ENCODE measurements around the gene FGF7.

The FGF7 gene

DNA sequence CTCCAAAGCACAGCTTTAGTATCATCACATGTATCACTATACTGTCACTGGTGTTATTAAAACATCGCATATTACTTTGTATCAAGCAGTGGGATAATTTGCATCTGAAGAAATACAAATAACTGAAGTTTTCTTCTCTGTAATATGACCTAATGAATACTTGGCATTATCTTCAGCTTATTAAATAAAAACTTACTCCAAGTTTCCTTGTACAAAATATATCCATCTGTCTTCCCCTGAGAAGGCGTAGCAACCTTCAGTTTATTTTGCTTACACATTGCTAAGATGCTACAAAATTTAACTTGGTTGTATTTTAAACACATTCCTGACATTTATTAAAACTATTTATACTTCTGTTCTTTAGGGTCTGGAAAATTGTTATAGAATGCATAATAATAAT, 13.7 kb downstream of the FGF7 start:
- no peak overlapping the region for H3K27ac ChIP-seq (ENCODE audit: insufficient read depth, low read depth, low read length, poor library complexity, severe bottlenecking)
- no peak overlapping the region for H3K4me3 ChIP-seq (ENCODE audit: insufficient read depth, low read depth, low read length)
- no peaks in the 10 kb centered on the region for H3K9me3 ChIP-seq (ENCODE audit: control insufficient read depth, low read length)
- peaks cover 8% of the 10 kb centered on the region for H3K4me1 ChIP-seq (ENCODE audit: control insufficient read depth, insufficient read depth, low read length)
- H3K36me3 ChIP-seq (ENCODE audit: control insufficient read depth, insufficient read depth, low read length), result no peaks in the 10 kb centered on the region
- no peaks in the 10 kb centered on the region for H3K27me3 ChIP-seq (ENCODE audit: control insufficient read depth, insufficient read depth, low read length, poor library complexity, severe bottlenecking)
- WGBS, 2 experiments, result 93 to 100% methylated on average over 1 to 2 of the region's 2 CpGs

DNA sequence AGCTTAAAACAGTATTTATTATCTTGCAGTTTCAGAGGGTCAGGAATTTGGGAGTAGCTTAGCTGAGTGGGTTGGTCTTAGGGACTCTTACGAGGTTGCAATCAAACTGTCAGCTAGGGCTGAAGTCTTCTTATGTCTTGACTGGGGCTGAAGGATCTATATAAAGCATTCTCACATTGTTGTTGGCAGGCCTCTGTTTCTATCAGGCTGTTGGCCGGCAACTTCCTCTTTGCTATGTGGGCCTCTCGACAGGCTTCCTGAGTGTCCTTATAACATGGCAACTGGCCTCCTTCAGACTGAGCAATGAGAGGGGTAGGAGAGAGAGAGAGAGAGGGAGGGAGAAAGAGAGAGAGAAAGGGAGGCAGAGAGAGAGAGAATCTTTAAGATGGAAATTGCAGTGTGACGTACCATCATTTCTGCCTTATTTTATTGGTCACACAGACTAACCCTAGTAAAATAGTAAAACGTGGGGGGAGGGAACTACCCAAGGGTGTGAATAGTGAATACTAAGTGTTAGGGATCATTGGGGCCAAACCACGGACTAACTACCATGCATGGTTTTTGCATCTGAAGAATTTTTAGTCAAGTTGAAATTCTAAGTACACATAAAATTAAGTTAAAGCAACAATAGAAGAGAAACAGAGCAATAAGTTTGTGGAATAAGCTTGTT, 16.1 kb downstream of the FGF7 start:
- Histone ChIP-seq H3K36me3 (ENCODE audit: control insufficient read depth, insufficient read depth, low read length) (no peaks in the 10 kb centered on the region), H3K4me1 (ENCODE audit: control insufficient read depth, insufficient read depth, low read length) (peaks cover 8% of the 10 kb centered on the region), H3K4me3 (ENCODE audit: insufficient read depth, low read depth, low read length) (no peak overlapping the region), H3K27me3 (ENCODE audit: control insufficient read depth, insufficient read depth, low read length, poor library complexity, severe bottlenecking) (no peaks in the 10 kb centered on the region), H3K27ac (ENCODE audit: insufficient read depth, low read depth, low read length, poor library complexity, severe bottlenecking) (no peak overlapping the region), H3K9me3 (ENCODE audit: control insufficient read depth, low read length) (no peaks in the 10 kb centered on the region)
- WGBS, 2 experiments, result 90 to 92% methylated on average over 6 of the region's 6 CpGs

DNA sequence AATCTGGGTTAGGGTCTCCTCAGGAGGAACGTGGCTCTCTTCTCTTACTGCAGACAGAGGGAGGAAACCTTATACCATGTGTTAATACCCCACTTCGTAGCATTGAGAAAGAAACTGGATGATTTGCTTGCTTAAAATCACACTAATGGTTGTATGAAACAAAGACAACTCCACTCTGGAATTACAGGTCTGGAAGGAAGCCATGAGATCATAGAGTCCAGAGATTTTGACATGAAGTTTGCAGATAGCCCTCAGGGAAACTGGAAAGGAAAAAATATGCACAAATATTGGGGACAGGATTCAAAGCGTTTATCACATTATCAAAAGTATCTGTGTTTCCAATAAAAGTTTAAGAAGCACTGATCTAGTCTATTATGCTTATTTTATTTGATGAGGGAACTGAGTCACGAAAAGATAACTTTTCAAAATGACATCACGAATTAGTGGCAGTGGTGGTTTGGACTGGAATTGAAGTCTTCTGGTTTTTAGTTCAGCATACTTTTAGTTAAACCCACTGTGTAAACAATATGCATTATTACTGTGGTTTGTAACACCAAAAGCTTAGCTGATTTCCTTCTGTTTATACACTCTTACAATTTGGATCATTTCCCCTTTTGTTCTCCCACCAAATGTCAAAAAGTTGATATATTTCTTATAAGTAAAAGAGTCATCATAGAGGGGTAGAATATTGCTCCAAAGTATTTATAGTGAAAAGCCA, 16.8 kb downstream of the FGF7 start:
- Histone ChIP-seq H3K27me3 (ENCODE audit: control insufficient read depth, insufficient read depth, low read length, poor library complexity, severe bottlenecking) (no peaks in the 10 kb centered on the region), H3K27ac (ENCODE audit: insufficient read depth, low read depth, low read length, poor library complexity, severe bottlenecking) (no peak overlapping the region), H3K4me3 (ENCODE audit: insufficient read depth, low read depth, low read length) (no peak overlapping the region), H3K4me1 (ENCODE audit: control insufficient read depth, insufficient read depth, low read length) (peaks cover 8% of the 10 kb centered on the region), H3K9me3 (ENCODE audit: control insufficient read depth, low read length) (no peaks in the 10 kb centered on the region), H3K36me3 (ENCODE audit: control insufficient read depth, insufficient read depth, low read length) (no peaks in the 10 kb centered on the region)
- WGBS, 2 experiments, result 93 to 97% methylated on average over 3 to 5 of the region's 5 CpGs

DNA sequence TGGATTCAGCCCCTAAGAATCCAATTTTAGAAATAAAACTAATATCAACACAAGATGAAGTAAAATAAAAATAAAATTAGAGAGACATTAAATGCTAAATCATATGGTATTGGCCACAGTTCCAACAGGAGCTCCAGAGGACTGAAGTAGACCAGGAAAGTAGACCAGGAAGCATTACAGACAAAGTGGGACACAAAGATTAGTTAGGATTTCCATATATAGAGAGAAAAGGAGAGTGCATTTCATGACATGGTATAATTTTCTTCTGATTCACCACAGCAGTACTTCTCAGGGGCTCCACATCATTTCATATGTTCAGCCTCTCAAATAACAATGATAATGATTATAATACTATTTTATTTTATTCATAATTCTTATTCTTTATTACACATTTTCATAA, 18.3 kb downstream of the FGF7 start:
- Histone ChIP-seq H3K4me1 (ENCODE audit: control insufficient read depth, insufficient read depth, low read length) (peaks cover 8% of the 10 kb centered on the region), H3K27ac (ENCODE audit: insufficient read depth, low read depth, low read length, poor library complexity, severe bottlenecking) (no peak overlapping the region), H3K27me3 (ENCODE audit: control insufficient read depth, insufficient read depth, low read length, poor library complexity, severe bottlenecking) (no peaks in the 10 kb centered on the region), H3K36me3 (ENCODE audit: control insufficient read depth, insufficient read depth, low read length) (no peaks in the 10 kb centered on the region), H3K9me3 (ENCODE audit: control insufficient read depth, low read length) (no peaks in the 10 kb centered on the region), H3K4me3 (ENCODE audit: insufficient read depth, low read depth, low read length) (no peak overlapping the region)

DNA sequence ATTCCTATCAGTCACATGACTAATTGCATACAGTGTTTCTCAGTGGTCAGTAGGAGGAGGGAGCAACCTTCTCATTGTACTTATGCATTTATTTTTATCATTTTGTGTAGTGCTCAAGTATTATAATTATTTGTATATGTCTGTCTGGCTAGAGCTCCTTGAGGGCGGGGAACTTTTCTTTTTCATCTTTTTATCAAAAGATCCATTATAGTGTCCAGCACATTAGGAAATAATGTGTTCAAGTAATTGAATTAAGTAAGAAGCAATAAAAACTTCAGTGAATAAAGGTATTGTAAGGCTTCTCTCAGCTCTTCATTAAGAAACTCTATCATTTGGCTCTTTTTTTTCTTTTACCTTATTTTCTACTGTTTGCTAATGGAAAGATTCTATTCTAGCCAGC, 18.8 kb downstream of the FGF7 start:
- no peak overlapping the region for H3K27ac ChIP-seq (ENCODE audit: insufficient read depth, low read depth, low read length, poor library complexity, severe bottlenecking)
- no CpG with 5 or more reads among the region's 1 CpG for WGBS, 2 experiments

DNA sequence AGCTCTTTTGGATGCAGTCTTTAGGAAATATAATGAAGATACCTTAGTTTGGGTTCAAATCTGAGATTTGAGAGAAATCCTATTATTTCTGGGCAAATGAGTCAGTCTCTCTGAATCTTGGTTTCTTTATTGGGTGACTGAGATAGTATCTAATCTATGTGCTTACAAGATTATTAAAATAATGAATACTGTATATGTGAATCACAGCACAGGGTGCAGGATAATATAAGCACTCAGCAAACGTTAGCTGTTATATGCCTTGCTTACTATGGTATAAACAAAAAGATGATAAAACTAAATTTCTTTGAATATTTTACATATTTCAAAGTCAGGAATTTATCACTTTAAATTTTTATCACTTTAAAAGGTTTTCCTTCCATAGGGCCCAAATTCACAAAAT, 29.6 kb downstream of the FGF7 start:
- no peaks in the 10 kb centered on the region for H3K4me1 ChIP-seq (ENCODE audit: control insufficient read depth, insufficient read depth, low read length)
- no peaks in the 10 kb centered on the region for H3K36me3 ChIP-seq (ENCODE audit: control insufficient read depth, insufficient read depth, low read length)

More for the DNA sequence above, 18.8 kb downstream of the FGF7 start:
- H3K36me3 ChIP-seq (ENCODE audit: control insufficient read depth, insufficient read depth, low read length), result no peaks in the 10 kb centered on the region
- no peak overlapping the region for H3K4me3 ChIP-seq (ENCODE audit: insufficient read depth, low read depth, low read length)
- peaks cover 8% of the 10 kb centered on the region for H3K4me1 ChIP-seq (ENCODE audit: control insufficient read depth, insufficient read depth, low read length)
- no peaks in the 10 kb centered on the region for H3K9me3 ChIP-seq (ENCODE audit: control insufficient read depth, low read length)
- no peaks in the 10 kb centered on the region for H3K27me3 ChIP-seq (ENCODE audit: control insufficient read depth, insufficient read depth, low read length, poor library complexity, severe bottlenecking)

DNA sequence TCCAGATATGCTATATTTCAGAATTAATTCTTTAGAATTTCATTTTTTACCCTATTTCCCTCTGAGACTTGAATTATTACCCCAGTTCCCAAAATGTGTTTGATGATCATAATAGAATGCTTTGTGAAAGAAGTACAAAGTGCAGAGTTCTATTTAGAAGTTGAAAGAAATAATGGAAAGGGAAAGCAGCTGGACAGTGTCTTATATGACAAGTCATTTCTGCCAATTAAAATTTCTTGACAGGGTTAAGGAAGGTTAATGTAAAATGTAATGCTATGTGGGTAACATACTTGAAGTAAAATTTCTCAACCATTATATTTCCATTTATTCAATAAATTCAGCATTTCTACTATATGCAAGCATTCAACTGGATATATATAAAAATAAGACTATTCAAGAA, 33.1 kb downstream of the FGF7 start:
- Histone ChIP-seq H3K27me3 (ENCODE audit: control insufficient read depth, insufficient read depth, low read length, poor library complexity, severe bottlenecking) (no peaks in the 10 kb centered on the region), H3K9me3 (ENCODE audit: control insufficient read depth, low read length) (no peaks in the 10 kb centered on the region), H3K4me3 (ENCODE audit: insufficient read depth, low read depth, low read length) (no peak overlapping the region), H3K36me3 (ENCODE audit: control insufficient read depth, insufficient read depth, low read length) (no peaks in the 10 kb centered on the region), H3K4me1 (ENCODE audit: control insufficient read depth, insufficient read depth, low read length) (no peaks in the 10 kb centered on the region), H3K27ac (ENCODE audit: insufficient read depth, low read depth, low read length, poor library complexity, severe bottlenecking) (no peak overlapping the region)

More for the DNA sequence above, 29.6 kb downstream of the FGF7 start:
- WGBS, 2 experiments, result no CpG with 5 or more reads among the region's 1 CpG
- Histone ChIP-seq H3K9me3 (ENCODE audit: control insufficient read depth, low read length) (no peaks in the 10 kb centered on the region), H3K27ac (ENCODE audit: insufficient read depth, low read depth, low read length, poor library complexity, severe bottlenecking) (no peak overlapping the region), H3K4me3 (ENCODE audit: insufficient read depth, low read depth, low read length) (no peak overlapping the region), H3K27me3 (ENCODE audit: control insufficient read depth, insufficient read depth, low read length, poor library complexity, severe bottlenecking) (no peaks in the 10 kb centered on the region)

DNA sequence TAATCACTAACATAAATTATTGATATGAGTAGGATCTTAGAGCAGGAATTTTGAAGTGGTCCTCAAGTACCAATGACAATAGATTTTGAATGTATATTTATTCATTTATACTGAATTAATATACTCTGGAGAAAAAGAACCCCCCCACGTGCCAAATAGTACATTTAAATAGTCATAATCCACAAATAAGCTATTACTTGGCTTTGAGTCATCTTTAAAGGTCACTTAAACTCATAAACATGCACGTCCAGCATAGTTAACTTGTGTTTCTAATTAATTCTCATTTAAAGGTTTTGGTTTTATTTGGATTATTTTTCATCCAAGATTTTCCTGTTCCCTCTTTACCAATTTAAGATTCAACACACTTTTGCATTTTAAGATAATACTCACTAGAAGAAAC, 35.1 kb downstream of the FGF7 start:
- 80% methylated on average over 1 of the region's 2 CpGs; no CpG with 5 or more reads in 1 of the 2 experiments for WGBS, 2 experiments
- H3K4me1 ChIP-seq (ENCODE audit: control insufficient read depth, insufficient read depth, low read length), result no peaks in the 10 kb centered on the region
- H3K27me3 ChIP-seq (ENCODE audit: control insufficient read depth, insufficient read depth, low read length, poor library complexity, severe bottlenecking), result no peaks in the 10 kb centered on the region
- H3K27ac ChIP-seq (ENCODE audit: insufficient read depth, low read depth, low read length, poor library complexity, severe bottlenecking), result no peak overlapping the region
- H3K36me3 ChIP-seq (ENCODE audit: control insufficient read depth, insufficient read depth, low read length), result no peaks in the 10 kb centered on the region
- no peaks in the 10 kb centered on the region for H3K9me3 ChIP-seq (ENCODE audit: control insufficient read depth, low read length)
- no peak overlapping the region for H3K4me3 ChIP-seq (ENCODE audit: insufficient read depth, low read depth, low read length)

DNA sequence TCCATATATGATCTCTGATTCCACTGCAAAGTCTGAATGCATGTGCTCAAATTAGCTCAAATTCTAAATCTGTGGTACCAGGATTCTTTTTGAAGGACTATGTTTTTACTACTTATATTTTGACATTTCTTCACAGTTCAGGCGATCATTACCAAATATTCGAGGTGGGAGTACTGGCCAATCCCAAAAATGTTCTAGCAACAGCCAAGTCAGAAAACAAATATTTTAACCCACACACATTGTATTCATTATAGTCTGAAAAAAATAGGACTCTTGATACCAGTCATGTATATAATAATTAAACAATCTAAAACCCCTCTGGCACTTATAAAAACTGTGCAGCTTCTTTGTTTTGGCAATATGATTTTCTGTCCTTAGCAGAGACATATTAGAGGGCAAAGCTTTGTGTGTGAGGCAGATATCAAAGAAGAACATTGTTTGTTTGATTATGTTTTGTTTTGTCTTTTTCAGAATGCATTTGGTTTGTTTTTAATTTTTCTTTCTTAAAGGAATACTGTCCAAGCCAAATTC, 37.4 kb downstream of the FGF7 start:
- Histone ChIP-seq H3K27ac (ENCODE audit: insufficient read depth, low read depth, low read length, poor library complexity, severe bottlenecking) (no peak overlapping the region), H3K4me1 (ENCODE audit: control insufficient read depth, insufficient read depth, low read length) (no peaks in the 10 kb centered on the region), H3K9me3 (ENCODE audit: control insufficient read depth, low read length) (no peaks in the 10 kb centered on the region), H3K36me3 (ENCODE audit: control insufficient read depth, insufficient read depth, low read length) (no peaks in the 10 kb centered on the region), H3K27me3 (ENCODE audit: control insufficient read depth, insufficient read depth, low read length, poor library complexity, severe bottlenecking) (no peaks in the 10 kb centered on the region), H3K4me3 (ENCODE audit: insufficient read depth, low read depth, low read length) (no peak overlapping the region)
- WGBS, 2 experiments, result 94 to 96% methylated on average over 2 of the region's 2 CpGs

DNA sequence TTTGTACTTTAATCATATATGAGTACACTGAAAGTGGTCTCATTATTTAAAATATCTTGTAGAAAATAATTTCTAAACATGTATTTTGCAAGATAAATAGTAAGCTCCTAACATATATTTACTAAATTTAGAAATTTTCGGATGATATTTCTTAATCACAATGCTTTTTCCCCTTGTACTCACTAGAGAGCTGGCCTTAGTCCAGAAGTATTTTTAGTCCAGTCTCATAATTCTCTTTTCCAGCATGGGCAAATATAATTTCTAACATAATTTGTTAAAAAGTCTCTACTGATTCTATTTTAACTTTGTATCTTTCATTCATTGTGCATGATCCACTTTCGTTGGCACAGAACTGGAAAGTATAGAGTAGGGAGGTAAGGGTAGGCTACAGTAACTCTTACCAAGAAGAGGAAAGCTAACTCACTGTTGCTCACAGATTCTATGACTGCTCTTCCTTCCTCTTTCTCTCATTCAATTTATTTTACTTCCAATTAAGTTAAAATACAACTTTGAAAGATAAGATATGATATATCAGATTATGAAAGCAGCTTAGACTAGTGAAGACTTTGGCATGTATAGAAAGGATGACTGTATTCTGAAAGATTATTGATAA, 39.3 kb downstream of the FGF7 start:
- Histone ChIP-seq H3K9me3 (ENCODE audit: control insufficient read depth, low read length) (no peaks in the 10 kb centered on the region), H3K36me3 (ENCODE audit: control insufficient read depth, insufficient read depth, low read length) (no peaks in the 10 kb centered on the region), H3K27ac (ENCODE audit: insufficient read depth, low read depth, low read length, poor library complexity, severe bottlenecking) (no peak overlapping the region), H3K4me1 (ENCODE audit: control insufficient read depth, insufficient read depth, low read length) (no peaks in the 10 kb centered on the region), H3K4me3 (ENCODE audit: insufficient read depth, low read depth, low read length) (no peak overlapping the region), H3K27me3 (ENCODE audit: control insufficient read depth, insufficient read depth, low read length, poor library complexity, severe bottlenecking) (no peaks in the 10 kb centered on the region)
- WGBS, 2 experiments, result 92% methylated on average over 1 of the region's 2 CpGs; no CpG with 5 or more reads in 1 of the 2 experiments

Measured in ectodermal cell (in vitro differentiated cells).